HEK293 (cell line): ENCODE measurements around the gene TBX6.

Experiments
- CTCF ChIA-PET: fragments of 350-600 bp; formaldehyde crosslinking; extraction: SDS; loops from one replicate; lab custom pipeline; 2021; ENCODE audit warnings: antibody characterized with exemption; lab: Yijun Ruan, JAX
- POLR2A ChIA-PET: fragments of 300-600 bp; formaldehyde crosslinking; extraction: SDS; loops from one replicate; lab custom pipeline; 2020; ENCODE audit warnings: antibody characterized with exemption, inconsistent platforms; lab: Yijun Ruan, JAX
- H3K27ac ChIP-seq: fragments of 200-500 bp; sonication (Bioruptor generic); 2 replicates; pipeline ENCODE4 v1.5.1; 2014; ENCODE audit warnings: low read depth, low read length, control low read depth, inconsistent platforms; ENCODE audit errors: extremely low read depth
- H3K36me3 ChIP-seq, 2 experiments: fragments of 200-500 bp in 1 of 2; sonication (Bioruptor generic) in 1 of 2; 1 replicate in 1 of 2; 2 replicates in 1 of 2; pipeline ENCODE4 v1.5.1; 2014 to 2017; ENCODE audit warnings: inconsistent platforms in 2 of 2, low read length in 2 of 2; ENCODE audit not compliant: control insufficient read depth in 2 of 2, insufficient read depth in 1 of 2
- H3K4me1 ChIP-seq: fragments of 200-500 bp; sonication (Bioruptor generic); 2 replicates; pipeline ENCODE4 v1.5.1; 2014; ENCODE audit warnings: mild to moderate bottlenecking, low read length, inconsistent platforms; ENCODE audit not compliant: control insufficient read depth, insufficient read depth
- H3K4me3 ChIP-seq: 2 replicates; pipeline ENCODE4 v1.5.1; 2011; ENCODE audit warnings: low read depth, mild to moderate bottlenecking, control low read depth, low read length, moderate library complexity
- H3K9me3 ChIP-seq: fragments of 200-500 bp; sonication (Bioruptor generic); 2 replicates; pipeline ENCODE4 v1.5.1; 2014; ENCODE audit warnings: low read depth, low read length, inconsistent platforms; ENCODE audit not compliant: control insufficient read depth, insufficient read depth
- HOXC10 ChIP-seq: sonication (generic); formaldehyde crosslinking; IDR thresholded peaks from 2 replicates; pipeline ENCODE4 v1.8.1; 2023; ENCODE audit warnings: mild to moderate bottlenecking, missing genetic modification reagents
- KLF10 ChIP-seq: fragments of 450-650 bp; IDR thresholded peaks from 2 replicates; pipeline ENCODE4 v1.5.1; 2018; ENCODE audit warnings: missing biosample characterization, mild to moderate bottlenecking, missing genetic modification characterization
- KLF16 ChIP-seq: fragments of 450-650 bp; formaldehyde crosslinking; IDR thresholded peaks from 2 replicates; pipeline ENCODE4 v1.5.1; 2017; ENCODE audit warnings: missing biosample characterization, missing genetic modification characterization
- KLF9 ChIP-seq: fragments of 450-650 bp; formaldehyde crosslinking; IDR thresholded peaks from 2 replicates; pipeline ENCODE4 v1.5.1; 2016; ENCODE audit warnings: missing biosample characterization, missing genetic modification characterization, low read depth
- REPIN1 ChIP-seq: fragments of 450-650 bp; formaldehyde crosslinking; IDR thresholded peaks from 2 replicates; pipeline ENCODE4 v1.5.1; 2017; ENCODE audit warnings: missing biosample characterization, missing genetic modification characterization, low read depth
- YY1 ChIP-seq: fragments of 450-650 bp; formaldehyde crosslinking; IDR thresholded peaks from 2 replicates; pipeline ENCODE4 v1.5.1; 2018; ENCODE audit warnings: missing biosample characterization, missing genetic modification characterization
- ZBTB7A ChIP-seq: fragments of 450-650 bp; formaldehyde crosslinking; IDR thresholded peaks from 2 replicates; pipeline ENCODE4 v1.5.1; 2016; ENCODE audit warnings: low read depth, missing biosample characterization, missing genetic modification characterization
- ZNF114 ChIP-seq: fragments of 450-650 bp; formaldehyde crosslinking; IDR thresholded peaks from 2 replicates; pipeline ENCODE4 v1.5.0; 2017; ENCODE audit warnings: missing biosample characterization, missing genetic modification characterization
- ZNF146 ChIP-seq: fragments of 450-650 bp; formaldehyde crosslinking; IDR thresholded peaks from 2 replicates; pipeline ENCODE4 v1.5.1; 2016; ENCODE audit warnings: missing biosample characterization, missing genetic modification characterization
- ZNF214 ChIP-seq: fragments of 450-650 bp; formaldehyde crosslinking; IDR thresholded peaks from 2 replicates; pipeline ENCODE4 v1.5.1; 2017; ENCODE audit warnings: missing biosample characterization, mild to moderate bottlenecking, missing genetic modification characterization, borderline replicate concordance
- ZNF239 ChIP-seq: fragments of 450-650 bp; formaldehyde crosslinking; IDR thresholded peaks from 2 replicates; pipeline ENCODE4 v1.5.1; 2016; ENCODE audit warnings: missing biosample characterization, missing genetic modification characterization
- ZNF302 ChIP-seq: fragments of 450-650 bp; formaldehyde crosslinking; IDR thresholded peaks from 2 replicates; pipeline ENCODE4 v1.5.1; 2016; ENCODE audit warnings: missing biosample characterization, missing genetic modification characterization, low read depth
- ZNF354C ChIP-seq: fragments of 450-650 bp; formaldehyde crosslinking; IDR thresholded peaks from 2 replicates; pipeline ENCODE4 v1.5.1; 2016; ENCODE audit warnings: missing biosample characterization, missing genetic modification characterization, low read depth, borderline replicate concordance
- ZNF501 ChIP-seq: fragments of 450-650 bp; formaldehyde crosslinking; IDR thresholded peaks from 2 replicates; pipeline ENCODE4 v1.5.1; 2016; ENCODE audit warnings: missing biosample characterization, missing genetic modification characterization
- ZNF510 ChIP-seq: fragments of 450-650 bp; formaldehyde crosslinking; IDR thresholded peaks from 2 replicates; pipeline ENCODE4 v1.5.1; 2018; ENCODE audit warnings: mild to moderate bottlenecking, missing genetic modification characterization, missing biosample characterization; ENCODE audit not compliant: insufficient replicate concordance
- ZNF521 ChIP-seq: fragments of 450-650 bp; formaldehyde crosslinking; IDR thresholded peaks from 2 replicates; pipeline ENCODE4 v1.5.1; 2017; ENCODE audit warnings: missing biosample characterization, mild to moderate bottlenecking, missing genetic modification characterization
- ZNF549 ChIP-seq: fragments of 450-650 bp; IDR thresholded peaks from 2 replicates; pipeline ENCODE4 v1.5.1; 2018; ENCODE audit warnings: missing biosample characterization, missing genetic modification characterization, mild to moderate bottlenecking, inconsistent platforms, moderate library complexity
- ZNF561 ChIP-seq: fragments of 450-650 bp; IDR thresholded peaks from 2 replicates; pipeline ENCODE4 v1.5.1; 2018; ENCODE audit warnings: missing biosample characterization, missing genetic modification characterization, borderline replicate concordance
- ZNF623 ChIP-seq: fragments of 450-650 bp; formaldehyde crosslinking; IDR thresholded peaks from 2 replicates; pipeline ENCODE4 v1.5.1; 2016; ENCODE audit warnings: missing biosample characterization, missing genetic modification characterization
- ZNF701 ChIP-seq: fragments of 450-650 bp; formaldehyde crosslinking; IDR thresholded peaks from 2 replicates; pipeline ENCODE4 v1.5.1; 2016; ENCODE audit warnings: missing biosample characterization, missing genetic modification characterization
- ZNF776 ChIP-seq: fragments of 450-650 bp; formaldehyde crosslinking; IDR thresholded peaks from 2 replicates; pipeline ENCODE4 v1.5.0; 2017; ENCODE audit warnings: missing biosample characterization, missing genetic modification characterization, borderline replicate concordance
- ZNF777 ChIP-seq: fragments of 450-650 bp; formaldehyde crosslinking; IDR thresholded peaks from 2 replicates; pipeline ENCODE4 v1.5.1; 2017; ENCODE audit warnings: missing biosample characterization, missing genetic modification characterization, borderline replicate concordance
- TF ChIP-seq, protein P1 (sequence below): fragments of 450-650 bp; formaldehyde crosslinking; IDR thresholded peaks from 2 replicates; pipeline ENCODE4 v1.5.1; 2016; ENCODE audit warnings: missing biosample characterization, missing genetic modification characterization, borderline replicate concordance
- TF ChIP-seq, protein P2 (sequence below): fragments of 450-650 bp; formaldehyde crosslinking; IDR thresholded peaks from 2 replicates; pipeline ENCODE4 v1.5.1; 2017; ENCODE audit warnings: missing biosample characterization, missing genetic modification characterization
- TF ChIP-seq, protein P3 (sequence below): fragments of 450-650 bp; formaldehyde crosslinking; IDR thresholded peaks from 2 replicates; pipeline ENCODE4 v1.5.1; 2016; ENCODE audit warnings: missing biosample characterization, missing genetic modification characterization
- TF ChIP-seq, protein P4 (sequence below): fragments of 450-650 bp; formaldehyde crosslinking; IDR thresholded peaks from 2 replicates; pipeline ENCODE4 v1.5.1; 2016; ENCODE audit warnings: missing biosample characterization, missing genetic modification characterization
- TF ChIP-seq, protein P5 (sequence below): fragments of 450-650 bp; formaldehyde crosslinking; IDR thresholded peaks from 2 replicates; pipeline ENCODE4 v1.5.1; 2016; ENCODE audit warnings: missing biosample characterization, missing genetic modification characterization

Gene TBX6

DNA sequence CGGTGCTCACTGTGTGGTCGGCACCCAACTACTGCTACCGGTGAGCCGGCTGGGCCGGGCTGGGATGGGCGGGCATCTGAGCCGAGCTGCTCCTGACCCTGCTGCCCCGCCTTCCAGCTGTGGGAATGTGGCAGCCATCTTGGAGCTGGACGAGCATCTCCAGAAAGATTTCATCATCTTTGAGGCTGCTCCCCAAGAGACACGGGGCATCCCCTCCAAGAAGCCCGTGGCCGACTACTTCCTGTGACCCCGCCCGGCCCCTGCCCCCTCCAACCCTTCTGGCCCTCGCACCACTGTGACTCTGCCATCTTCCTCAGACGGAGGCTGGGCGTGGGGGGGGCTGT, 6.9 kb downstream of the TBX6 start (continued):
- TF ChIP-seq, protein P1, sequence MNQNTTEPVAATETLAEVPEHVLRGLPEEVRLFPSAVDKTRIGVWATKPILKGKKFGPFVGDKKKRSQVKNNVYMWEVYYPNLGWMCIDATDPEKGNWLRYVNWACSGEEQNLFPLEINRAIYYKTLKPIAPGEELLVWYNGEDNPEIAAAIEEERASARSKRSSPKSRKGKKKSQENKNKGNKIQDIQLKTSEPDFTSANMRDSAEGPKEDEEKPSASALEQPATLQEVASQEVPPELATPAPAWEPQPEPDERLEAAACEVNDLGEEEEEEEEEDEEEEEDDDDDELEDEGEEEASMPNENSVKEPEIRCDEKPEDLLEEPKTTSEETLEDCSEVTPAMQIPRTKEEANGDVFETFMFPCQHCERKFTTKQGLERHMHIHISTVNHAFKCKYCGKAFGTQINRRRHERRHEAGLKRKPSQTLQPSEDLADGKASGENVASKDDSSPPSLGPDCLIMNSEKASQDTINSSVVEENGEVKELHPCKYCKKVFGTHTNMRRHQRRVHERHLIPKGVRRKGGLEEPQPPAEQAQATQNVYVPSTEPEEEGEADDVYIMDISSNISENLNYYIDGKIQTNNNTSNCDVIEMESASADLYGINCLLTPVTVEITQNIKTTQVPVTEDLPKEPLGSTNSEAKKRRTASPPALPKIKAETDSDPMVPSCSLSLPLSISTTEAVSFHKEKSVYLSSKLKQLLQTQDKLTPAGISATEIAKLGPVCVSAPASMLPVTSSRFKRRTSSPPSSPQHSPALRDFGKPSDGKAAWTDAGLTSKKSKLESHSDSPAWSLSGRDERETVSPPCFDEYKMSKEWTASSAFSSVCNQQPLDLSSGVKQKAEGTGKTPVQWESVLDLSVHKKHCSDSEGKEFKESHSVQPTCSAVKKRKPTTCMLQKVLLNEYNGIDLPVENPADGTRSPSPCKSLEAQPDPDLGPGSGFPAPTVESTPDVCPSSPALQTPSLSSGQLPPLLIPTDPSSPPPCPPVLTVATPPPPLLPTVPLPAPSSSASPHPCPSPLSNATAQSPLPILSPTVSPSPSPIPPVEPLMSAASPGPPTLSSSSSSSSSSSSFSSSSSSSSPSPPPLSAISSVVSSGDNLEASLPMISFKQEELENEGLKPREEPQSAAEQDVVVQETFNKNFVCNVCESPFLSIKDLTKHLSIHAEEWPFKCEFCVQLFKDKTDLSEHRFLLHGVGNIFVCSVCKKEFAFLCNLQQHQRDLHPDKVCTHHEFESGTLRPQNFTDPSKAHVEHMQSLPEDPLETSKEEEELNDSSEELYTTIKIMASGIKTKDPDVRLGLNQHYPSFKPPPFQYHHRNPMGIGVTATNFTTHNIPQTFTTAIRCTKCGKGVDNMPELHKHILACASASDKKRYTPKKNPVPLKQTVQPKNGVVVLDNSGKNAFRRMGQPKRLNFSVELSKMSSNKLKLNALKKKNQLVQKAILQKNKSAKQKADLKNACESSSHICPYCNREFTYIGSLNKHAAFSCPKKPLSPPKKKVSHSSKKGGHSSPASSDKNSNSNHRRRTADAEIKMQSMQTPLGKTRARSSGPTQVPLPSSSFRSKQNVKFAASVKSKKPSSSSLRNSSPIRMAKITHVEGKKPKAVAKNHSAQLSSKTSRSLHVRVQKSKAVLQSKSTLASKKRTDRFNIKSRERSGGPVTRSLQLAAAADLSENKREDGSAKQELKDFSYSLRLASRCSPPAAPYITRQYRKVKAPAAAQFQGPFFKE (tag by site-specific recombination), result no peak
- TF ChIP-seq ZNF623 (tag by site-specific recombination), result no peak
- TF ChIP-seq ZNF561 (tag by site-specific recombination), result no peak
- TF ChIP-seq, protein P2, sequence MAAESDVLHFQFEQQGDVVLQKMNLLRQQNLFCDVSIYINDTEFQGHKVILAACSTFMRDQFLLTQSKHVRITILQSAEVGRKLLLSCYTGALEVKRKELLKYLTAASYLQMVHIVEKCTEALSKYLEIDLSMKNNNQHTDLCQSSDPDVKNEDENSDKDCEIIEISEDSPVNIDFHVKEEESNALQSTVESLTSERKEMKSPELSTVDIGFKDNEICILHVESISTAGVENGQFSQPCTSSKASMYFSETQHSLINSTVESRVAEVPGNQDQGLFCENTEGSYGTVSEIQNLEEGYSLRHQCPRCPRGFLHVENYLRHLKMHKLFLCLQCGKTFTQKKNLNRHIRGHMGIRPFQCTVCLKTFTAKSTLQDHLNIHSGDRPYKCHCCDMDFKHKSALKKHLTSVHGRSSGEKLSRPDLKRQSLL (tag by site-specific recombination), result no peak
- TF ChIP-seq REPIN1, result no peak
- no peak for TF ChIP-seq ZNF239 (tag by site-specific recombination)
- no peak for TF ChIP-seq ZNF776 (tag by site-specific recombination)
- TF ChIP-seq, protein P3, sequence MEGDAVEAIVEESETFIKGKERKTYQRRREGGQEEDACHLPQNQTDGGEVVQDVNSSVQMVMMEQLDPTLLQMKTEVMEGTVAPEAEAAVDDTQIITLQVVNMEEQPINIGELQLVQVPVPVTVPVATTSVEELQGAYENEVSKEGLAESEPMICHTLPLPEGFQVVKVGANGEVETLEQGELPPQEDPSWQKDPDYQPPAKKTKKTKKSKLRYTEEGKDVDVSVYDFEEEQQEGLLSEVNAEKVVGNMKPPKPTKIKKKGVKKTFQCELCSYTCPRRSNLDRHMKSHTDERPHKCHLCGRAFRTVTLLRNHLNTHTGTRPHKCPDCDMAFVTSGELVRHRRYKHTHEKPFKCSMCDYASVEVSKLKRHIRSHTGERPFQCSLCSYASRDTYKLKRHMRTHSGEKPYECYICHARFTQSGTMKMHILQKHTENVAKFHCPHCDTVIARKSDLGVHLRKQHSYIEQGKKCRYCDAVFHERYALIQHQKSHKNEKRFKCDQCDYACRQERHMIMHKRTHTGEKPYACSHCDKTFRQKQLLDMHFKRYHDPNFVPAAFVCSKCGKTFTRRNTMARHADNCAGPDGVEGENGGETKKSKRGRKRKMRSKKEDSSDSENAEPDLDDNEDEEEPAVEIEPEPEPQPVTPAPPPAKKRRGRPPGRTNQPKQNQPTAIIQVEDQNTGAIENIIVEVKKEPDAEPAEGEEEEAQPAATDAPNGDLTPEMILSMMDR, result no peak
- TF ChIP-seq, protein P4, sequence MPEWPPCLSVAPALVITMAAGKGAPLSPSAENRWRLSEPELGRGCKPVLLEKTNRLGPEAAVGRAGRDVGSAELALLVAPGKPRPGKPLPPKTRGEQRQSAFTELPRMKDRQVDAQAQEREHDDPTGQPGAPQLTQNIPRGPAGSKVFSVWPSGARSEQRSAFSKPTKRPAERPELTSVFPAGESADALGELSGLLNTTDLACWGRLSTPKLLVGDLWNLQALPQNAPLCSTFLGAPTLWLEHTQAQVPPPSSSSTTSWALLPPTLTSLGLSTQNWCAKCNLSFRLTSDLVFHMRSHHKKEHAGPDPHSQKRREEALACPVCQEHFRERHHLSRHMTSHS (tag by site-specific recombination), result no peak
- no peak for TF ChIP-seq KLF16
- TF ChIP-seq HOXC10 (CRISPR knock-in tag), result no peak
- no peak for TF ChIP-seq ZNF501
- no peak for TF ChIP-seq ZNF354C (tag by site-specific recombination)

DNA sequence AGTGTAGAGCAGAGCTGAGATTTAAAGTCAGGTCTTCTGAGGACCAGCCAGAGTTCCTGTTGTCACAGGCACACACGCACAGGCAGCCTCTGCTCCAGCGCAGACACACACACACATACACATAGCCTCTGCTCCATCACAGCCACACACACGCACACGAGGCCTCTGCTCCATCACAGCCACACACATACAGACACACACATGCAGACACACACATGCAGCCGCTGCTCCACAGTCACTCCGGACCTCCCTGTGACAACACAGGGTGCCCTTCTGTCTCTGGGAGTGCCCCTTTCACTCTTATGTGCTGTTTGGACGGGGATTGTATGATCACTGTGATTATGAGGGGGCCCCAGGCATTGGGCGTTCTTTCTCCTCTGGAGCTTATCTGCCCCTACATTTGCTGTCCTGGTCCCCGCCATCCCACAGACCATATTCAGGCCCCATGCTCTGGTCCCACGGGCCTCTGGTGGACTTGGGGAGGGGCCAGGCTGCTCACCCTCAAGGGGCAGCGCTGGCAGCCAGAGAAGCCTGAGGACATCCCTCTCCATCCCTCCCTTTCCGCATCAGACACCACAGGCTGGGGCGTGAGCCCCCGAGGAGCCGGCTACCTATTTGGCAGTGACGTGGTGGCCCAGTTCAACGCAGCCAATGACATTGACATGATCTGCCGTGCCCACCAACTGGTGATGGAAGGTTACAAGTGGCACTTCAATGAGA, 7.5 kb downstream of the TBX6 start:
- peaks cover 24 to 76% of the 10 kb centered on the region in 2 experiments; a peak in 2 of 3 replicates for H3K36me3 ChIP-seq
- TF ChIP-seq KLF9 (no peak), ZNF510 (tag by site-specific recombination) (no peak), ZBTB7A (tag by site-specific recombination) (0 out of 2 replicates have a peak, but pooled peaks have one; percentile 1), ZNF214 (tag by site-specific recombination) (no peak), ZNF146 (tag by site-specific recombination) (no peak; the same call in 1 of the 2 replicates), ZNF521 (tag by site-specific recombination) (no peak), YY1 (tag by site-specific recombination) (no peak), ZNF302 (no peak), KLF10 (tag by site-specific recombination) (no peak), ZNF701 (tag by site-specific recombination) (no peak), ZNF114 (no peak), KLF16 (no peak), ZNF777 (tag by site-specific recombination) (no peak), ZNF549 (no peak)
- TF ChIP-seq, protein P5, sequence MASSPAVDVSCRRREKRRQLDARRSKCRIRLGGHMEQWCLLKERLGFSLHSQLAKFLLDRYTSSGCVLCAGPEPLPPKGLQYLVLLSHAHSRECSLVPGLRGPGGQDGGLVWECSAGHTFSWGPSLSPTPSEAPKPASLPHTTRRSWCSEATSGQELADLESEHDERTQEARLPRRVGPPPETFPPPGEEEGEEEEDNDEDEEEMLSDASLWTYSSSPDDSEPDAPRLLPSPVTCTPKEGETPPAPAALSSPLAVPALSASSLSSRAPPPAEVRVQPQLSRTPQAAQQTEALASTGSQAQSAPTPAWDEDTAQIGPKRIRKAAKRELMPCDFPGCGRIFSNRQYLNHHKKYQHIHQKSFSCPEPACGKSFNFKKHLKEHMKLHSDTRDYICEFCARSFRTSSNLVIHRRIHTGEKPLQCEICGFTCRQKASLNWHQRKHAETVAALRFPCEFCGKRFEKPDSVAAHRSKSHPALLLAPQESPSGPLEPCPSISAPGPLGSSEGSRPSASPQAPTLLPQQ, result no peak

More for the DNA sequence above, 7.5 kb downstream of the TBX6 start:
- no peak overlapping the region for H3K4me3 ChIP-seq
- ChIA-PET CTCF (no interaction called here), POLR2A (interaction anchor here (0.6 to 2.9 kb wide), 3 partner anchors 18 to 404 kb away, joined by 4 to 13 read pairs (median 7); partner anchors contain the start of gene ALDOA)
- no peaks in the 10 kb centered on the region for H3K4me1 ChIP-seq
- H3K9me3 ChIP-seq, result no peaks in the 10 kb centered on the region
- H3K27ac ChIP-seq, result no peak overlapping the region
